ENCODE results near the gene DACT2. TPM values are rescaled to one million over a fixed set of nuclear protein-coding genes. Genes with fewer than 3 reads are reported as not detected.

Gene DACT2
- total RNA-seq, 1 donor = not detected

- Histone ChIP-seq H2AFZ (ENCODE audit: low read length) (no peak overlapping the region), H3K4me1 (ENCODE audit: insufficient read depth, low read length) (no peaks in the 10 kb centered on the region), H3K36me3 (ENCODE audit: insufficient read depth, low read length) (no peaks in the 10 kb centered on the region), H3K79me2 (ENCODE audit: insufficient read depth, low read length) (no peaks in the 10 kb centered on the region), H3K27me3 (ENCODE audit: insufficient read depth, low read length) (no peaks in the 10 kb centered on the region), H3K27ac (ENCODE audit: low read depth, low read length) (no peak overlapping the region), H4K20me1 (ENCODE audit: insufficient read depth, low read length) (no peaks in the 10 kb centered on the region), H3K4me3 (ENCODE audit: insufficient read depth, low read length) (no peak overlapping the region), H3K9me3 (ENCODE audit: low read depth, low read length) (no peaks in the 10 kb centered on the region), H3K4me2 (ENCODE audit: insufficient read depth, low read length) (no peak overlapping the region)
- DNase-seq (ENCODE audit: insufficient read length, low spot score, missing footprints) = no peak
- no peak for TF ChIP-seq CTCF (IDR thresholded peaks at IDR 0.05; ENCODE audit: extremely low read depth, low read depth, low read length)
Measured at GRCh38 chr6:168280020-168280898, 39.3 kb downstream of the DACT2 start.

GRCh38 chr6:168279403-168279935 lies 40.1 kb downstream of the DACT2 start:
- no peaks in the 10 kb centered on the region for H3K79me2 ChIP-seq (ENCODE audit: insufficient read depth, low read length)
- H3K36me3 ChIP-seq (ENCODE audit: insufficient read depth, low read length) = no peaks in the 10 kb centered on the region
- H3K27me3 ChIP-seq (ENCODE audit: insufficient read depth, low read length) = no peaks in the 10 kb centered on the region
- no peak overlapping the region for H3K4me3 ChIP-seq (ENCODE audit: insufficient read depth, low read length)
- no peak overlapping the region for H3K27ac ChIP-seq (ENCODE audit: low read depth, low read length)
- TF ChIP-seq CTCF (IDR thresholded peaks at IDR 0.05; ENCODE audit: extremely low read depth, low read depth, low read length) = no peak
- no peaks in the 10 kb centered on the region for H3K9me3 ChIP-seq (ENCODE audit: low read depth, low read length)
- H2AFZ ChIP-seq (ENCODE audit: low read length) = no peak overlapping the region
- peak; percentile 51 for DNase-seq (ENCODE audit: insufficient read length, low spot score, missing footprints)
- no peak overlapping the region for H3K4me2 ChIP-seq (ENCODE audit: insufficient read depth, low read length)
- no peaks in the 10 kb centered on the region for H3K4me1 ChIP-seq (ENCODE audit: insufficient read depth, low read length)
- H4K20me1 ChIP-seq (ENCODE audit: insufficient read depth, low read length) = no peaks in the 10 kb centered on the region

- H3K9me3 ChIP-seq (ENCODE audit: low read depth, low read length) = no peaks in the 10 kb centered on the region
Measured at GRCh38 chr6:168278904-168279303, 40.7 kb downstream of the DACT2 start.

More at GRCh38 chr6:168278904-168279303, 40.7 kb downstream of the DACT2 start:
- Histone ChIP-seq H4K20me1 (ENCODE audit: insufficient read depth, low read length) (no peaks in the 10 kb centered on the region), H3K4me3 (ENCODE audit: insufficient read depth, low read length) (no peak overlapping the region), H3K36me3 (ENCODE audit: insufficient read depth, low read length) (no peaks in the 10 kb centered on the region), H3K4me1 (ENCODE audit: insufficient read depth, low read length) (no peaks in the 10 kb centered on the region), H3K4me2 (ENCODE audit: insufficient read depth, low read length) (no peak overlapping the region), H3K79me2 (ENCODE audit: insufficient read depth, low read length) (no peaks in the 10 kb centered on the region), H3K27me3 (ENCODE audit: insufficient read depth, low read length) (no peaks in the 10 kb centered on the region), H2AFZ (ENCODE audit: low read length) (no peak overlapping the region), H3K27ac (ENCODE audit: low read depth, low read length) (no peak overlapping the region)
- TF ChIP-seq CTCF (IDR thresholded peaks at IDR 0.05; ENCODE audit: extremely low read depth, low read depth, low read length) = no peak
- DNase-seq (ENCODE audit: insufficient read length, low spot score, missing footprints) = no peak

Data from osteoblast (primary cell).